Stomach (tissue), 9 donors: ENCODE results near the gene YKT6. TPM values are rescaled to one million over a fixed set of nuclear protein-coding genes. Genes with fewer than 3 reads are reported as not detected.

ENCODE experiments used
- DNase-seq, 2 donors: peaks; one replicate each; pipeline versions ENCODE4 v3.0.0 to v3.0.0-alpha.2; 2013 to 2019
- H3K27ac ChIP-seq, 5 donors: fragments of 200-600 bp in 4 of 5; sonication (generic) in 4 of 5; one replicate each; pipeline ENCODE4 v1.5.1; 2013 to 2019; ENCODE audit warnings: mild to moderate bottlenecking in 1 of 5, moderate library complexity in 1 of 5
- H3K27me3 ChIP-seq, 3 donors: fragments of 200-600 bp; sonication (generic); one replicate each; pipeline ENCODE4 v1.5.1; 2017 to 2019; ENCODE audit warnings: mixed run types in 1 of 3
- H3K36me3 ChIP-seq, 4 donors: fragments of 200-600 bp; sonication (generic); 1 replicate in 3 of 4; 2 replicates in 1 of 4; pipeline ENCODE4 v1.5.1; 2016 to 2019
- H3K4me1 ChIP-seq, 4 donors: fragments of 200-600 bp; sonication (generic); one replicate each; pipeline ENCODE4 v1.5.1; 2016 to 2019
- H3K4me3 ChIP-seq, 4 donors: fragments of 200-600 bp; sonication (generic) in 3 of 4; one replicate each; pipeline ENCODE4 v1.5.1; 2016 to 2019; ENCODE audit warnings: mild to moderate bottlenecking in 1 of 4
- H3K9me3 ChIP-seq, 4 donors: fragments of 200-600 bp; sonication (generic); one replicate each; pipeline ENCODE4 v1.5.1; 2016 to 2019
- EP300 ChIP-seq: sonication (generic); formaldehyde crosslinking; IDR thresholded peaks from one replicate; pipeline ENCODE4 v1.6.1; 2017; ENCODE audit warnings: antibody characterized with exemption
- POLR2A ChIP-seq, 4 donors: fragments of 450-650 bp; IDR thresholded peaks; one replicate each; pipeline ENCODE4 v1.6.1; 2016; ENCODE audit warnings: antibody characterized with exemption in 4 of 4, control low read depth in 2 of 4, mild to moderate bottlenecking in 1 of 4, moderate library complexity in 1 of 4
- POLR2AphosphoS5 ChIP-seq, 3 donors: sonication (generic); formaldehyde crosslinking; IDR thresholded peaks; one replicate each; pipeline ENCODE4 v1.6.1; 2016; ENCODE audit warnings: antibody characterized with exemption in 3 of 3
- WGBS, 5 donors: extraction: QIAGEN DNeasy Blood & Tissue Kit in 3 of 5; methylation state at CpG; one replicate each; pipeline versions ENCODE4 v1.1.5 to v1.1.7; 2013 to 2018; 5-methylcytosine and 5-hydroxymethylcytosine counted together
- intact Hi-C: fragments of 100-400 bp; cut with DNase I; formaldehyde crosslinking; loops from one replicate; pipeline ENCODE4 v1.15.1; 2023; ENCODE audit warnings: low total_unique reads
- polyA plus RNA-seq, 3 donors: library from polyadenylated mRNA; stranded (reverse); fragments of 200-250 nt; gene quantifications; one replicate each; pipeline ENCODE4 v1.2.3, GENCODE V29; 2013
- total RNA-seq, 5 donors: library from RNA; depleted of rRNA; stranded (reverse); fragments of >200 nt; gene quantifications; one replicate each; pipeline versions ENCODE4 v1.1.0 to v1.2.3, GENCODE V29; 2014 to 2016
- TF ChIP-seq, protein P1 (sequence below), 7 experiments: fragments of 450-650 bp in 4 of 7; fragments of 200-600 bp in 3 of 7; sonication (generic) in 3 of 7; IDR thresholded peaks; one replicate each; pipeline ENCODE4 v1.5.1; 2016 to 2019; ENCODE audit warnings: antibody characterized with exemption in 7 of 7, control low read depth in 2 of 7, mild to moderate bottlenecking in 1 of 7
- donor health status: healthy with polysubstance abuse.
- donor health status: Bipolar disorder and iron deficiency.
- donor health status: healthy.

The YKT6 gene
- total and polyA plus RNA-seq, 8 donors, result 35.3 to 86.9 (median 52.2) TPM

DNA sequence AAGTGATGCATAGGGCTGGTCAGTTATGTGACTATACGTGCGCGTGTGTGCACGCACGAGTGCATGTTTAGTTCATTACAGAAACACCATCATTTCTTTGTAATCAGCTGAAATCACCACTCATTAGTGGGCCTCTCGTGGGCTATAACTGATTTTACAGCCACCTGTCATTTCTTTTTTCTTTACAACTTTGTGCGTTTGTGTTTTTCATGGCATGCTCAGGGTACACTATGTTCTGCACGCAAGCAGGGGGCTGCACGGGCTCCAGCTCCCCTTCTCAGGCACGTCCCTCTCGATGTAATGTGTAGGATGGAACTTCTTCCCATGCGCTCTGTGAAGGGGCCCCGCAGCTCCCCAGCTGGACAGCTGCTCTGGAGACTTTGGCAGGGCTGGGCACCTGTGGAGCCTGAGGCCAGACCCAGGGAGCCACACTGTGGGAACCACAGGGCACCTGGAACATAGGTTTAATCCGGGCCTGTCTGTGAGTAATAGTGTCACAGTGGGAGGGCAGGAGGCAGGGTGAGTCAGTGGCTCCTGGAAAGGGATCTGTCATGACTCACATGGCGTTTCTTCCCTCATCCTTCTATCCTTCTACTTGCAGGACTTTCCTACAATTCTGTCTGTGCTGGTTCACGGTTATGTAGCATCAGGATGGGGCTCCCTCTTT, 16.4 kb upstream of the YKT6 start:
- Histone ChIP-seq H3K4me1 (no peaks in the 10 kb centered on the region), H3K36me3 (peaks cover 0 to 6% (median 0%) of the 10 kb centered on the region in 4 donors), H3K27me3 (peaks cover 0 to 14% (median 0%) of the 10 kb centered on the region in 3 donors), H3K9me3 (peaks cover 0 to 17% (median 11%) of the 10 kb centered on the region in 4 donors), H3K4me3 (no peak overlapping the region), H3K27ac (no peak overlapping the region)
- no peak for TF ChIP-seq EP300
- TF ChIP-seq, protein P1, sequence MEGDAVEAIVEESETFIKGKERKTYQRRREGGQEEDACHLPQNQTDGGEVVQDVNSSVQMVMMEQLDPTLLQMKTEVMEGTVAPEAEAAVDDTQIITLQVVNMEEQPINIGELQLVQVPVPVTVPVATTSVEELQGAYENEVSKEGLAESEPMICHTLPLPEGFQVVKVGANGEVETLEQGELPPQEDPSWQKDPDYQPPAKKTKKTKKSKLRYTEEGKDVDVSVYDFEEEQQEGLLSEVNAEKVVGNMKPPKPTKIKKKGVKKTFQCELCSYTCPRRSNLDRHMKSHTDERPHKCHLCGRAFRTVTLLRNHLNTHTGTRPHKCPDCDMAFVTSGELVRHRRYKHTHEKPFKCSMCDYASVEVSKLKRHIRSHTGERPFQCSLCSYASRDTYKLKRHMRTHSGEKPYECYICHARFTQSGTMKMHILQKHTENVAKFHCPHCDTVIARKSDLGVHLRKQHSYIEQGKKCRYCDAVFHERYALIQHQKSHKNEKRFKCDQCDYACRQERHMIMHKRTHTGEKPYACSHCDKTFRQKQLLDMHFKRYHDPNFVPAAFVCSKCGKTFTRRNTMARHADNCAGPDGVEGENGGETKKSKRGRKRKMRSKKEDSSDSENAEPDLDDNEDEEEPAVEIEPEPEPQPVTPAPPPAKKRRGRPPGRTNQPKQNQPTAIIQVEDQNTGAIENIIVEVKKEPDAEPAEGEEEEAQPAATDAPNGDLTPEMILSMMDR (IDR thresholded peaks at IDR 0.05), result no peak
- TF ChIP-seq POLR2AphosphoS5 (IDR thresholded peaks at IDR 0.05), result no peak
- TF ChIP-seq POLR2A (IDR thresholded peaks at IDR 0.05), result no peak
- intact Hi-C loops, result no loop called here
- 73 to 75% (median 73%) methylated on average over 16 of the region's 16 CpGs for WGBS, 5 donors
- peak in 1 of 2 donors; percentile 44 for DNase-seq

DNA sequence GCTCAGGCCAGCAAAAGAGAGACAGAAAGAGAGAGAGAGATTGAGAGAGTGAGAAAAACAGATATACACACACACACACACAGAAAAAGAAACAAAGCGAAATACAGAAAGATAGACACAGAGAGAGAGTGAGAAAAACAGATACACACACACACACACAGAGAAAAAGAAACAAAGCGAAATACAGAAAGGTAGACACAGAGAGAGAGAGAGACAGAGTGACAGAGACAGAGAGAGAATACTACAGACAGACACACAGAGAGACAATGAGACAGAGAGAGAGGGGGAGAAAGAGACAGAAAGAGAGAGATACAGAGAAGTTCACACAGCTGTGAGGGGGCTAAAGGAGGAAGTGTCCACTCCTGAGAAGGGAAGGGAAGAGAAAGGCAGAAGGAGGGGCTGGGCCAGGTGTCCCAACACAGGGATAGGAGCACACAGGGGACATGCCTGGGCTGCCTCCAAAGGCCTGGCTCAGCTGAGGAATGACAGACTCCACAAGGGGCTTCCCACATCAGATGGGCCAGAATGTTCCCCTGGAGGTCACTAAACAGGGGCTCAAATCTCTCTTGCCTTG, 15.8 kb upstream of the YKT6 start:
- Histone ChIP-seq H3K27me3 (peaks cover 0 to 14% (median 0%) of the 10 kb centered on the region in 3 donors), H3K9me3 (peaks cover 0 to 17% (median 11%) of the 10 kb centered on the region in 4 donors), H3K4me3 (no peak overlapping the region), H3K36me3 (peaks cover 0 to 6% (median 0%) of the 10 kb centered on the region in 4 donors), H3K4me1 (no peaks in the 10 kb centered on the region), H3K27ac (no peak overlapping the region)
- WGBS, 5 donors, result 79 to 92% (median 89%) methylated on average over 2 of the region's 2 CpGs
- DNase-seq, result no peak
- intact Hi-C loops, result no loop called here
- no peak for TF ChIP-seq POLR2A (IDR thresholded peaks at IDR 0.05)
- no peak for TF ChIP-seq EP300

DNA sequence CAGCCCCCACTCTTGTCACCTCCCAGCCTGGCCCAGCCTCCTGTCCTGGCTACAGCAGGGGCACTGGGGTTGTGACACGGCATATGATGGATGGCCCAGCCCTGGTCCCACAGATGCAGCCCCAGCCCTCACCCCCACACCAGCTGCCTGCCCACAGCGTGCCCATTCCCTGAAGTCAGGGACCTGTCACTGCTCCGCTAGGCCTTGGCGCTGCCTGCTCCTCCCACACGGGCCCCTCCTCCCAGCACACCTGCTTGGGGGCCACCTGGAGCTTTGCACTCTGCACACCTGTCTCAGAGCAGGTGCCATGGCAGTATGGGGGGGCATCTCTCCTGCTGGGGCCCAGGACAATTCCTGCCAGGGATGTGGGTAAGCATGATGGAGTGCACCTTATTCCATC, 15.0 kb upstream of the YKT6 start:
- WGBS, 5 donors, result 64 to 83% (median 73%) methylated on average over 2 to 5 of the region's 5 CpGs
- H3K36me3 ChIP-seq, result peaks cover 0 to 6% (median 0%) of the 10 kb centered on the region in 4 donors
- H3K4me3 ChIP-seq, result no peak overlapping the region
- H3K9me3 ChIP-seq, result peaks cover 0 to 17% (median 11%) of the 10 kb centered on the region in 4 donors
- H3K4me1 ChIP-seq, result no peaks in the 10 kb centered on the region
- DNase-seq, result peak in 1 of 2 donors; percentile 45
- intact Hi-C loops, result no loop called here
- H3K27me3 ChIP-seq, result peaks cover 0 to 12% (median 0%) of the 10 kb centered on the region in 3 donors
- TF ChIP-seq, protein P1 (IDR thresholded peaks at IDR 0.05), result no peak
- TF ChIP-seq POLR2A (IDR thresholded peaks at IDR 0.05) (no peak), POLR2AphosphoS5 (IDR thresholded peaks at IDR 0.05) (no peak), EP300 (no peak)
- no peak overlapping the region for H3K27ac ChIP-seq

DNA sequence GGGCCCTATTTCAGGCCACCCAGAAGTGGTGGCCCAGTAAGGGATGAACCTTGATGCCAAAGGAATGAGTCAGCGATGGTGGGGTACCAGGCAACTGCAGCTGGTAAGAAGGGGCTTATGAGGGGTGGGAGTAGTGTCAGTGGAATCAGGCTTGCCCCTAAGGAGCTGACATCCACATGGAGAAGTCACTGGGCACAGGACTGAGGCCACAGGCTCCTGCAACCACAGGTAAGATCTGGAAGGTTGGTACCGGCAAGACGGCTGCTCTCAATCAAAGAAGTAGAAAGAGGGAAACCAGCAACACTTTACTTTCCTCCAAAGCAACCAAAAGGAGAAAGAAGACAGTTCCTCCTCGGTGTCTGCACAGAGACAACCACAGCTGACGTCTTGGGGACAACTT, 14.0 kb upstream of the YKT6 start:
- no peak overlapping the region for H3K4me3 ChIP-seq
- intact Hi-C loops, result no loop called here
- no peak for TF ChIP-seq POLR2A (IDR thresholded peaks at IDR 0.05)
- no peak for TF ChIP-seq EP300
- TF ChIP-seq, protein P1 (IDR thresholded peaks at IDR 0.05), result no peak
- TF ChIP-seq POLR2AphosphoS5 (IDR thresholded peaks at IDR 0.05), result no peak
- H3K27me3 ChIP-seq, result peaks cover 0 to 7% (median 0%) of the 10 kb centered on the region in 3 donors
- 65 to 79% (median 72%) methylated on average over 5 of the region's 5 CpGs for WGBS, 5 donors
- no peak overlapping the region for H3K27ac ChIP-seq
- peaks cover 0 to 6% (median 0%) of the 10 kb centered on the region in 4 donors for H3K36me3 ChIP-seq
- no peaks in the 10 kb centered on the region for H3K4me1 ChIP-seq
- no peak for DNase-seq
- peaks cover 0 to 15% (median 11%) of the 10 kb centered on the region in 4 donors for H3K9me3 ChIP-seq
